Esophagus muscularis mucosa (tissue), 3 donors: ENCODE data around the gene MICAL3.

Source experiments
- POLR2A ChIP-seq: fragments of 450-650 bp; IDR thresholded peaks from one replicate; pipeline ENCODE4 v1.6.1; 2017; ENCODE audit warnings: antibody characterized with exemption, moderate library complexity, mild to moderate bottlenecking, low read depth
- POLR2AphosphoS5 ChIP-seq, 2 donors: sonication (generic); formaldehyde crosslinking; IDR thresholded peaks; one replicate each; pipeline ENCODE4 v1.6.1; 2017; ENCODE audit warnings: antibody characterized with exemption in 2 of 2
- TF ChIP-seq, protein P1 (sequence below), 3 experiments: fragments of 200-600 bp in 2 of 3; fragments of 450-650 bp in 1 of 3; sonication (generic) in 2 of 3; IDR thresholded peaks; one replicate each; pipeline ENCODE4 v1.5.1; 2017 to 2019; ENCODE audit warnings: antibody characterized with exemption in 3 of 3, mild to moderate bottlenecking in 2 of 3, moderate library complexity in 1 of 3

DNA sequence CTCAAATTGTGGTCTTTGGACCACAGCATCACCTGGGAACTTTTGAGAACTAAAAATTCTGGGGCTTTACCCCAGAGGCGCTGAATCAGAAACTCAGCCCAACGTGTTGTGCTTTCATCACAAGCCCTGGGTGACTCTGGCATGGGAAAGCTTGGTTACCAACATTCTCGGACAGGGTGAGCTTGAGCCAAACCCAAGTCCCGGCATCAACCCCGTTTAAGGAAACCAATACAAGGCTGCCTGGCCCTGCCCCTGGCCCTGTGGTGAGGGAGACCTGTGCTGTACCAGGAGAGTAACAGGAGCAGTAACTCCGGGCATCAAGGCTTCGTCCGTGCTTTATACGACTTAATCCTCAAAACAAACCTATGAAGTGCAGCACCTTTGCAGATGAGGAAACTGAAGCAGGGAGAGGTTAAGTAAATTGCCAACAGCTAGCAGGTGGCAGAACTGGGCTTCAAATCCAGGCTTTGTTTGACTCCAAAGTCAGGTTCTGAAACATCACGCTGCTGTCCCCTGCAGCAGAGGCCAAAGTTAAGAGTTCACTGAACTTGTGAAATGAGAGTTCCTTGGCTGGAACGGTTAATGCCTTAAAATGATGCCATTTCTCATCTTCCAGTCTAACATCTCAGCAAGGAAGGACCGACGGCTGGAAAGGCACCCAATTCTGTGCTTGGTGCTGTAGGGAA is 186.0 kb downstream of the MICAL3 start:
- TF ChIP-seq, protein P1, sequence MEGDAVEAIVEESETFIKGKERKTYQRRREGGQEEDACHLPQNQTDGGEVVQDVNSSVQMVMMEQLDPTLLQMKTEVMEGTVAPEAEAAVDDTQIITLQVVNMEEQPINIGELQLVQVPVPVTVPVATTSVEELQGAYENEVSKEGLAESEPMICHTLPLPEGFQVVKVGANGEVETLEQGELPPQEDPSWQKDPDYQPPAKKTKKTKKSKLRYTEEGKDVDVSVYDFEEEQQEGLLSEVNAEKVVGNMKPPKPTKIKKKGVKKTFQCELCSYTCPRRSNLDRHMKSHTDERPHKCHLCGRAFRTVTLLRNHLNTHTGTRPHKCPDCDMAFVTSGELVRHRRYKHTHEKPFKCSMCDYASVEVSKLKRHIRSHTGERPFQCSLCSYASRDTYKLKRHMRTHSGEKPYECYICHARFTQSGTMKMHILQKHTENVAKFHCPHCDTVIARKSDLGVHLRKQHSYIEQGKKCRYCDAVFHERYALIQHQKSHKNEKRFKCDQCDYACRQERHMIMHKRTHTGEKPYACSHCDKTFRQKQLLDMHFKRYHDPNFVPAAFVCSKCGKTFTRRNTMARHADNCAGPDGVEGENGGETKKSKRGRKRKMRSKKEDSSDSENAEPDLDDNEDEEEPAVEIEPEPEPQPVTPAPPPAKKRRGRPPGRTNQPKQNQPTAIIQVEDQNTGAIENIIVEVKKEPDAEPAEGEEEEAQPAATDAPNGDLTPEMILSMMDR (IDR thresholded peaks at IDR 0.05): no peak
- TF ChIP-seq POLR2AphosphoS5 (IDR thresholded peaks at IDR 0.05) (no peak), POLR2A (no peak)
